ENCODE results near the gene PTPRCAP.

DNA sequence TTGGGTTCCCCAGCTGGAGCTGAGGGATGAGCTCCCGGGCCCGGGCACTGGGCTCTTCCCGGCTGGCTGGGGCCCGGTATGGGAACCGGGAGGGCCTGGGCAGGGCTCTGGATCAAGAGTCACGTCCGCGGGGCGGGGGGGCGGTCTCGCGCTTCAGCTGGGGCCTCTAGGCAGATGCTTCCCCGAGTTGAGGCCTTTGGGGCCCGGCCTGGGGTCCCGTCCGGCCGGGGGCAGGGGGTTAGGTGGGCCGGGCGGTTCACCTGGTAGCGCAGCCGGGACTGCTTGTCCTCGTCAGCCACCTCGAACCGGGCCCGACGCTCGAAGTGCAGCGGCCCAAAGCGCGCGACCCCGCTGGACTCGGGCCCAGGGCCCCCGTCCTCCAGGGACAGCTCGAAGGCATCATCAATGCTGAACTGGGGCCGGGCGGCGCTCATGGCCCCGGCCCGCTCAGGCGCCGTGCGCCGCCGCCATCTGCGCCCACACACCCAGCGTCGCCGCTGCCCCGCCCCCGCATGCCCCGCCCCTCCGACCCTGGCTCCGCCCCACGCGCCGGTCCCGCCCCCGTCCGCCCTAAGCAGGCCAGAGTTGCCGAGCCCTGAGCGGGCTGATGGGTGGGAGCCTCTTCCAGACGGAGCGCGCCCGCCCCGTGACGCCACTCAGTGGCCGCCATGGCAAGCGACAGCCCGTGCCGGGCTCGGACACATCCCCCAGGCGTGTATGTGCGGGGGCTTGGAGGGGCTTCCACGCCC lies 31.5 kb upstream of the PTPRCAP start, which contains the start of gene TMEM134:
- TF ChIP-seq, protein P1, sequence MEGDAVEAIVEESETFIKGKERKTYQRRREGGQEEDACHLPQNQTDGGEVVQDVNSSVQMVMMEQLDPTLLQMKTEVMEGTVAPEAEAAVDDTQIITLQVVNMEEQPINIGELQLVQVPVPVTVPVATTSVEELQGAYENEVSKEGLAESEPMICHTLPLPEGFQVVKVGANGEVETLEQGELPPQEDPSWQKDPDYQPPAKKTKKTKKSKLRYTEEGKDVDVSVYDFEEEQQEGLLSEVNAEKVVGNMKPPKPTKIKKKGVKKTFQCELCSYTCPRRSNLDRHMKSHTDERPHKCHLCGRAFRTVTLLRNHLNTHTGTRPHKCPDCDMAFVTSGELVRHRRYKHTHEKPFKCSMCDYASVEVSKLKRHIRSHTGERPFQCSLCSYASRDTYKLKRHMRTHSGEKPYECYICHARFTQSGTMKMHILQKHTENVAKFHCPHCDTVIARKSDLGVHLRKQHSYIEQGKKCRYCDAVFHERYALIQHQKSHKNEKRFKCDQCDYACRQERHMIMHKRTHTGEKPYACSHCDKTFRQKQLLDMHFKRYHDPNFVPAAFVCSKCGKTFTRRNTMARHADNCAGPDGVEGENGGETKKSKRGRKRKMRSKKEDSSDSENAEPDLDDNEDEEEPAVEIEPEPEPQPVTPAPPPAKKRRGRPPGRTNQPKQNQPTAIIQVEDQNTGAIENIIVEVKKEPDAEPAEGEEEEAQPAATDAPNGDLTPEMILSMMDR (IDR thresholded peaks at IDR 0.05), result peak; percentile 63
- TF ChIP-seq EZH2 (IDR thresholded peaks at IDR 0.05; ENCODE audit: borderline replicate concordance, insufficient read depth, low read depth, low read length, poor library complexity, severe bottlenecking), result no peak
